Aorta (tissue), 5 donors: Measurements from ENCODE around the gene MAP3K13. TPM values are rescaled to one million over a fixed set of nuclear protein-coding genes. Genes with fewer than 3 reads are reported as not detected.
"Not testable (repeated sequence)": the region's sequence is repeated elsewhere in the genome, so short reads cannot be mapped to it uniquely, and the experiment has no call there.

Source experiments
- ATAC-seq: fragments of 200-7000 bp; cut with Tn5 transposase; one replicate; pipeline ENCODE4 v1.9.1; 2022; ENCODE audit warnings: moderate library complexity; ENCODE audit not compliant: low FRiP score
- DNase-seq, 2 donors: peaks; one replicate each; pipeline ENCODE4 v3.0.0-alpha.2; 2020
- H3K27ac ChIP-seq, 2 donors: one replicate each; pipeline ENCODE4 v1.5.1; 2013; ENCODE audit warnings: low read length in 2 of 2, mild to moderate bottlenecking in 2 of 2, moderate library complexity in 2 of 2, control low read depth in 1 of 2, inconsistent platforms in 1 of 2, low read depth in 1 of 2
- H3K27me3 ChIP-seq, 2 donors: one replicate each; pipeline ENCODE4 v1.6.1; 2013; ENCODE audit warnings: control low read depth in 1 of 2, low read length in 1 of 2, mild to moderate bottlenecking in 1 of 2, moderate library complexity in 1 of 2; ENCODE audit not compliant: insufficient read depth in 2 of 2, control insufficient read depth in 1 of 2
- H3K36me3 ChIP-seq, 2 donors: one replicate each; pipeline ENCODE4 v1.6.1; 2013; ENCODE audit warnings: control low read depth in 1 of 2, low read length in 1 of 2, mild to moderate bottlenecking in 1 of 2; ENCODE audit not compliant: insufficient read depth in 2 of 2, control insufficient read depth in 1 of 2
- H3K4me1 ChIP-seq, 2 donors: one replicate each; pipeline ENCODE4 v1.6.1; 2013; ENCODE audit warnings: low read length in 2 of 2, control low read depth in 1 of 2, mild to moderate bottlenecking in 1 of 2, moderate library complexity in 1 of 2; ENCODE audit not compliant: insufficient read depth in 2 of 2, control insufficient read depth in 1 of 2
- H3K4me3 ChIP-seq, 2 donors: one replicate each; pipeline ENCODE4 v1.5.1; 2013; ENCODE audit warnings: low read length in 2 of 2, control low read depth in 1 of 2, mild to moderate bottlenecking in 1 of 2
- H3K9me3 ChIP-seq: one replicate; pipeline ENCODE4 v1.6.1; 2013; ENCODE audit warnings: mild to moderate bottlenecking, low read length; ENCODE audit not compliant: control insufficient read depth
- WGBS, 2 donors: extraction: QIAGEN DNeasy Blood & Tissue Kit; methylation state at CpG; one replicate each; pipeline ENCODE4 v1.1.7; 2013; 5-methylcytosine and 5-hydroxymethylcytosine counted together
- intact Hi-C, 2 donors: fragments of 100-400 bp; cut with DNase I; formaldehyde crosslinking; loops; one replicate each; pipeline versions ENCODE4 v1.14.2 to v1.15.0; 2022
- polyA plus RNA-seq, 2 donors: library from polyadenylated mRNA; stranded (reverse); fragments of 200-250 nt; gene quantifications; one replicate each; pipeline ENCODE4 v1.2.3, GENCODE V29; 2013
- total RNA-seq, 2 donors: library from RNA; stranded (reverse); fragmentation: NEBNext Ultra II Directional; extraction: Animal tissue kit (Norgen Biotek cat#: 25700); gene quantifications; one replicate each; pipeline ENCODE4 v1.2.1, GENCODE V29; 2021
- donor health status: healthy with polysubstance abuse.
- donor health status: Bipolar disorder and iron deficiency.
- donor health status: DM: no; HTN: no; CAD: no.
- donor health status: DM: no; HTN: no; CAD: no.
- donor health status: DM: yes; HTN: yes; CAD: no.

The MAP3K13 gene
- total and polyA plus RNA-seq, 4 donors: 19.8 to 38.4 (median 27.0) TPM

DNA sequence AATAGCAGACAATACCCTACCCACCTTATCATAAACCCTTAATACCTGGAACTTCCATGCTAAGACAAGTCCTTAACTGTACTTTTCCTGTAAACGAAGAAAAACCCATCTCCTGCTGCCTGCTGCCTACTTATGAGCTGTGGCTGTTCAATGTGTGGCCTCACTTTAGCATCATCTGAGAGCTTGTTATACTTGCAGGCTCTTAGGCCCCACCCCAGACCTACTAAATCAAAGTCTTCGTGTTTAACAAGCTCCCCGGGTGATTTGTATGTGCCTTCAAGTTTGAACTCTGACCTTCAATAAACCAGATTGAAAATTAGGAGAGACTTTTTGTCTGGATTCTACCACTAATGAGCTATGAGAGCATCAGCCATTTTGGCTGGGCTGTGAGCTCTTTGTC is 106.6 kb downstream of the MAP3K13 start:
- H3K27ac ChIP-seq: no peak overlapping the region
- H3K4me3 ChIP-seq: no peak overlapping the region
- no peak for DNase-seq
- H3K4me1 ChIP-seq: no peaks in the 10 kb centered on the region
- no peaks in the 10 kb centered on the region for H3K9me3 ChIP-seq
- H3K36me3 ChIP-seq: peaks cover 4 to 9% of the 10 kb centered on the region in 2 donors
- ATAC-seq: no peak
- WGBS, 2 donors: 65 to 69% methylated on average over 3 of the region's 3 CpGs
- intact Hi-C loops: no loop called here
- no peaks in the 10 kb centered on the region for H3K27me3 ChIP-seq

DNA sequence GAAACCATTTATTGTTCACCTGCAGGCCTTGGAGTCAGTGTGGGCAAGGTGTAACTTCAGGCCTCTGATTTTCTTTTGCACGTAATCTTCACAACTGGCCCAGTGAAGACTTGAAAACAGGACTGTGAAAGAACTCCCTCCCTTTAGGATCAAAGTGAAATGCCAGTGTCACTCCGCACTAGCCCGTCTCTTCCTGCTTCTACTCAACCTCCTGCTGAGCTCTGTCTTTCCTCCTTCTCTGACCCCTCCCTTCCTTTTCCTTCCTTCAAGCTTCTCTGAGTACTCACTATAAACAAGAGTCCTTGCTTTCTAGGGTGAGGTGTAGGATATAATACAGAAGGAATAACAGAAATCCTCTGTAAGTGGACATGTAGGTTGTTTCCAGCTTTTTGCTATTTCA is 107.4 kb downstream of the MAP3K13 start:
- no peak for ATAC-seq

DNA sequence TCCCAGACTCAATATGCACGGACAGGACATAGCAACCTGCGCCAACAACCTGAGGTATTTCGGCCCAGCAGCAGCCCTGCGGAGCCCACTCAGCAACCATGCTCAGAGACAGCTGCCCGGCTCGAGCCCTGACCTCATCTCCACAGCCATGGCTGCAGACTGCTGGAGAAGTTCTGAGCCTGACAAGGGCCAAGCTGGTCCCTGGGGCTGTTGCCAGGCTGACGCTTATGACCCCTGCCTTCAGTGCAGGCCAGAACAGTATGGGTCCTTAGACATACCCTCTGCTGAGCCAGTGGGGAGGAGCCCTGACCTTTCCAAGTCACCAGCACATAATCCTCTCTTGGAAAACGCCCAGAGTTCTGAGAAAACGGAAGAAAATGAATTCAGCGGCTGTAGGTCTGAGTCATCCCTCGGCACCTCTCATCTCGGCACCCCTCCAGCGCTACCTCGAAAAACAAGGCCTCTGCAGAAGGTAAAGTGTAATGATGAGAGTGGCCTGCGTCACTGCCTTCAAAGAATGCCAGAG is 110.4 kb downstream of the MAP3K13 start:
- Histone ChIP-seq H3K9me3 (no peaks in the 10 kb centered on the region), H3K36me3 (peaks cover 0 to 2% of the 10 kb centered on the region in 2 donors), H3K4me3 (no peak overlapping the region), H3K4me1 (no peaks in the 10 kb centered on the region), H3K27ac (no peak overlapping the region), H3K27me3 (no peaks in the 10 kb centered on the region)
- WGBS, 2 donors: 91 to 93% methylated on average over 15 of the region's 15 CpGs
- intact Hi-C loops: no loop called here
- DNase-seq (no peak), ATAC-seq (no peak)

More for the DNA sequence above, 107.4 kb downstream of the MAP3K13 start:
- intact Hi-C loops: no loop called here
- H3K9me3 ChIP-seq: no peaks in the 10 kb centered on the region
- peaks cover 4 to 9% of the 10 kb centered on the region in 2 donors for H3K36me3 ChIP-seq
- H3K4me1 ChIP-seq: no peaks in the 10 kb centered on the region
- no peak overlapping the region for H3K27ac ChIP-seq
- DNase-seq: no peak
- WGBS, 2 donors: 69 to 74% methylated on average over 3 of the region's 3 CpGs
- H3K4me3 ChIP-seq: no peak overlapping the region
- H3K27me3 ChIP-seq: no peaks in the 10 kb centered on the region

DNA sequence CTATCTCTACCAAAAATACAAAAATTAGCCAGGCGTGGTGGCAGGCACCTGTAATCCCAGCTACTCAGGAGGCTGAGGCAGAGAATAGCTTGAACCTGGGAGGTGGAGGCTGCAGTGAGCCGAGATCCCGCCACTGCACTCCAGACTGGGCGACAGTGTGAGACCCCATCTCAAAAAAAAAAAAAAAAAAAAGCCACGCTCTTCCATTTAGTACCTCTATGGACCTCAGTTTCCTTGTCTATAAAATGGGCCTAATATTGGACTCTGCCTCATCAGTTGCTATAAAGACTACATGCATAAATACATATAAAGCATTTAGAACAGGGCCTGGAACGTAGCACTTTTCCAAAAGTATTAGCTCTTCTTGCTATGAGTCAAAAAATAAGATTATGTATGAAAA is 112.0 kb downstream of the MAP3K13 start:
- WGBS, 2 donors: 97 to 100% methylated on average over 6 of the region's 6 CpGs
- ATAC-seq, H3K36me3 ChIP-seq, intact Hi-C loops, H3K9me3 ChIP-seq, H3K4me1 ChIP-seq, DNase-seq, H3K27me3 ChIP-seq, H3K4me3 ChIP-seq, H3K27ac ChIP-seq: not testable (repeated sequence)

DNA sequence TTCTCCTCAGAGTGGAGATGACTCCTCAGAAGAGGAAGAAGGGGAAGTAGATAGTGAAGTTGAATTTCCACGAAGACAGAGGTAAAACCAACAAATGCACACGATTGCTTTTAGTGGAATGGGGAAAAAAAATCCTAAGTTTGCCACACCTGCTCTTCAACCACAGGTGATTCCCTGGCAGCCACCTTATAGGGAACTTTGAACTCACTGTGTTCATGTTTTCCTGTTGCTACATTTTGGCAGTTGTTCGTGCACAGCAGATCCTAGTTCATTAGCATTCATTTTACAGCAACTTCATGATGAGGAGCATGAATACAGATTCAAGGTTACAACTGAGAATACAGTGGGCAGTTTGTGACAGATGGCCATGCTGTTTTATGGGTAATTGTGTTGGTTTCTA is 114.4 kb downstream of the MAP3K13 start:
- no peaks in the 10 kb centered on the region for H3K9me3 ChIP-seq
- peaks cover 4 to 14% of the 10 kb centered on the region in 2 donors for H3K36me3 ChIP-seq
- H3K4me1 ChIP-seq: no peaks in the 10 kb centered on the region
- H3K4me3 ChIP-seq: no peak overlapping the region
- intact Hi-C loops: no loop called here
- ATAC-seq (no peak), DNase-seq (no peak)
- 82 to 84% methylated on average over 3 of the region's 3 CpGs for WGBS, 2 donors
- no peak overlapping the region for H3K27ac ChIP-seq
- no peaks in the 10 kb centered on the region for H3K27me3 ChIP-seq

DNA sequence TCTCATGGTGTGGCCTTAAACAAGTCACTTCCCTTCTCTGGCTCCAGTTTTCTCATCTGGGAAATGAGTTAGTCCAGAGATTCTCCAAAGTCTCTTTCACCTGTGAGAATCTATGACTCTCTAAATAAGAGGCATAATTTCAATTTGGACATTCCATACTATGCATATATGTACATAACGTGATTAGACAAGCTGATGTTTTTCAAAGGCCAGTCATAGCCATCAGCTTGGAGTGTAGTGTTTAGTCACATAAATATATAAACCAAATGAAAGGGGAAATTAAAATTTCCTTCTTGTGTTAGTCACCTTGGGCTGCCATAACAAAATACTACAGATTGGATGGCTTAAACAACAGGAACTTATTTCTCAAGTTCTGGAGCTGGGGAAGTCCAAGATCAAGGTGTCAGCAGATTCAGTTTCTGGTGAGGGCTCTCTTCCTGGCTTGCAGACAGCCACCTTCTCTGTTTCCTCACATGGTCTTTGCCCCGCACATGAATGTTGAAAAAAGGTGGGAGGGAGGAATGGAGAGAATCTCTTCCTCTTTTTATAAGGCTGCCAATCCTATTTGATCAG is 116.5 kb downstream of the MAP3K13 start:
- Histone ChIP-seq H3K4me3 (no peak overlapping the region), H3K4me1 (no peaks in the 10 kb centered on the region), H3K27me3 (no peaks in the 10 kb centered on the region), H3K36me3 (peaks cover 5 to 14% of the 10 kb centered on the region in 2 donors), H3K27ac (no peak overlapping the region), H3K9me3 (no peaks in the 10 kb centered on the region)
- intact Hi-C loops: no loop called here
- DNase-seq (no peak), ATAC-seq (no peak)
- 89 to 94% methylated on average over 2 of the region's 2 CpGs for WGBS, 2 donors

DNA sequence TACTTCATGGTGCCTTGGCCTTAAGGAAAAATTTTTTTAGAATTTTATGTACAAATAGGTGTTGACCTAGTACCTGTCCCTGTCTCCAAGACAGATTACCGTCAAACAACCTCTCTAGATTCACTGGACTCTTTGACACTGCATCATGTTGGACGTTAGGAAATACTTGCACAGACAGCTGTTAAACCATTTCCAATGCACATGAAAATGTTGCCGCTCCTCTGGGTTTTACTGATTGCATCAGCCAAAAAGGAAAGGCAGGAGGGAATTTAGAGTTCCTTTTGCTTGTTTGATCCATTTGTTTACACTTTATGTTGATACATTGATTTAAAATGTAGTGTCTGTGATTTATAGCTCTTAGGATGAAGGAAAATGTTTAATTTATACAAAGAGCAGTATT is 121.4 kb downstream of the MAP3K13 start:
- H3K9me3 ChIP-seq: no peaks in the 10 kb centered on the region
- 58 to 88% methylated on average over 3 of the region's 3 CpGs for WGBS, 2 donors
- H3K36me3 ChIP-seq: peaks cover 8 to 20% of the 10 kb centered on the region in 2 donors
- H3K4me3 ChIP-seq: no peak overlapping the region
- DNase-seq: no peak
- no peak for ATAC-seq
- H3K4me1 ChIP-seq: no peaks in the 10 kb centered on the region
- H3K27me3 ChIP-seq: no peaks in the 10 kb centered on the region
- intact Hi-C loops: no loop called here
- no peak overlapping the region for H3K27ac ChIP-seq

DNA sequence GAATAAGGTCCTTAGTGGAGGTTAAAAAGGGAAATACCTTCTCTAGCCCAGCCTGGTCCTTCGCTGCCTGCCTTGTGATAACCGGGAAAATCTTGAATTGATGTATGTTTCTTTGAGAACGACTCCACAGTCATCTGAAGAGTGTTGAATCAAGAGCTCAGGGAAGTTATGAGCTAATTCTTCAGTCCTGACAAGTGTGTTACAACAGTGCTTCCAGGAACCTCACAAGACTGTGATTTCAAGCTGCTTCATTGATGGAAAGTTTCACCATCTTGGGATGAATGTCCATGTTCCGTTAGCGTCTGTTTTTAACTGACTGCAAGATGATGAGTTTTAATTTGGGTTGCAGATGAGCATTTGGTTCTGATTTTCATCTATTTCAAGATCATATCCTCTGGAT is 123.5 kb downstream of the MAP3K13 start:
- WGBS, 2 donors: 88 to 93% methylated on average over 5 of the region's 5 CpGs
- no peak overlapping the region for H3K27ac ChIP-seq
- ATAC-seq (no peak), DNase-seq (no peak)
- H3K9me3 ChIP-seq: no peaks in the 10 kb centered on the region
- intact Hi-C loops: no loop called here
- peaks cover 7 to 9% of the 10 kb centered on the region in 2 donors for H3K36me3 ChIP-seq
- no peak overlapping the region for H3K4me3 ChIP-seq
- H3K4me1 ChIP-seq: no peaks in the 10 kb centered on the region
- no peaks in the 10 kb centered on the region for H3K27me3 ChIP-seq

DNA sequence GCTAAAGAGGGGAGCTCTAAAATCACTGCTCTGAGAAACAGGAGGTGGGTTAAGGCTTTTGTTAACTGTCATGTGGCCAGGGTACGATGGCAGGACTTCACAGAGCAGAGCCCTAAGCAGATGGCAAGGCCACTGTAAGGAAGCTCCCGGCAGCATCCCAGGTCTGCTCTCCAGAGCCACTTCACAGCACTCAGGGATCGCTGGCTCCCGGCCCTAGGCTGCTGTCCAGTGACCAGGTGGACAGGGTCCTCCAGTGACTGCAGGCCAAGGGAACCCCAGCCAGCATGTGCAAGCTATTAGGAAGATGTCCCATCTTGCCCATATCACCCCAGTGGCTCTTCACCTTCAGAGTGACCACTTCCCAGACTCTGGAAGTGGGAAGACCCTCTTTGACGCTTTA is 125.5 kb downstream of the MAP3K13 start:
- Histone ChIP-seq H3K27ac (no peak overlapping the region), H3K9me3 (no peaks in the 10 kb centered on the region), H3K36me3 (peaks cover 4 to 6% of the 10 kb centered on the region in 2 donors), H3K27me3 (no peaks in the 10 kb centered on the region), H3K4me3 (no peak overlapping the region), H3K4me1 (no peaks in the 10 kb centered on the region)
- DNase-seq (no peak), ATAC-seq (no peak)
- 92 to 93% methylated on average over 5 of the region's 5 CpGs for WGBS, 2 donors
- intact Hi-C loops: no loop called here
